ENCODE results near the gene FBLN1. TPM values are rescaled to one million over a fixed set of nuclear protein-coding genes. Genes with fewer than 3 reads are reported as not detected.

Gene FBLN1
- total RNA-seq, 1 experiment from 2014 or later: 28.6 TPM

GRCh38 chr22:45485261-45485660, 17.4 kb upstream of the FBLN1 start:
- Mint-ChIP-seq H3K4me3 (ENCODE audit: low read depth, unreplicated experiment) (no peak overlapping the region), H3K9me3 (ENCODE audit: low read depth, unreplicated experiment) (peaks cover 12% of the 10 kb centered on the region), H3K27ac (ENCODE audit: unreplicated experiment) (no peak overlapping the region), H3K4me1 (ENCODE audit: low read depth, unreplicated experiment) (peaks cover 15% of the 10 kb centered on the region), H3K27me3 (ENCODE audit: unreplicated experiment) (no peaks in the 10 kb centered on the region), H3K36me3 (ENCODE audit: insufficient read depth, unreplicated experiment) (no peaks in the 10 kb centered on the region)
- CTCF ChIA-PET: no interaction called here
- intact Hi-C loops (cut with micrococcal nuclease; ENCODE audit: unreplicated experiment): no loop called here
- TF ChIP-seq CTCF (IDR thresholded peaks at IDR 0.05; ENCODE audit: unreplicated experiment): no peak
- BruUV-seq (replicated peaks): no TSS peak
- no peak for DNase-seq

- H3K36me3 Mint-ChIP-seq (ENCODE audit: insufficient read depth, unreplicated experiment): no peaks in the 10 kb centered on the region
- no peak overlapping the region for H3K27ac Mint-ChIP-seq (ENCODE audit: unreplicated experiment)
- peaks cover 6% of the 10 kb centered on the region for H3K4me1 Mint-ChIP-seq (ENCODE audit: low read depth, unreplicated experiment)
- TF ChIP-seq CTCF (IDR thresholded peaks at IDR 0.05; ENCODE audit: unreplicated experiment): no peak
- H3K4me3 Mint-ChIP-seq (ENCODE audit: low read depth, unreplicated experiment): no peak overlapping the region
- BruUV-seq (replicated peaks): no TSS peak
- CTCF ChIA-PET: no interaction called here
- intact Hi-C loops (cut with micrococcal nuclease; ENCODE audit: unreplicated experiment): no loop called here
- peaks cover 7% of the 10 kb centered on the region for H3K9me3 Mint-ChIP-seq (ENCODE audit: low read depth, unreplicated experiment)
- peaks cover 18% of the 10 kb centered on the region for H3K27me3 Mint-ChIP-seq (ENCODE audit: unreplicated experiment)
- DNase-seq: no peak
Observed at GRCh38 chr22:45488764-45489370, 13.8 kb upstream of the FBLN1 start.

GRCh38 chr22:45490836-45491235, 11.8 kb upstream of the FBLN1 start:
- no TSS peak for BruUV-seq (replicated peaks)
- Mint-ChIP-seq H3K36me3 (ENCODE audit: insufficient read depth, unreplicated experiment) (no peaks in the 10 kb centered on the region), H3K27me3 (ENCODE audit: unreplicated experiment) (peaks cover 20% of the 10 kb centered on the region), H3K4me3 (ENCODE audit: low read depth, unreplicated experiment) (no peak overlapping the region), H3K27ac (ENCODE audit: unreplicated experiment) (no peak overlapping the region), H3K9me3 (ENCODE audit: low read depth, unreplicated experiment) (peaks cover 7% of the 10 kb centered on the region), H3K4me1 (ENCODE audit: low read depth, unreplicated experiment) (no peaks in the 10 kb centered on the region)
- no peak for DNase-seq
- no peak for TF ChIP-seq CTCF (IDR thresholded peaks at IDR 0.05; ENCODE audit: unreplicated experiment)
- intact Hi-C loops (cut with micrococcal nuclease; ENCODE audit: unreplicated experiment): no loop called here
- CTCF ChIA-PET: no interaction called here

- no peak for TF ChIP-seq CTCF (IDR thresholded peaks at IDR 0.05; ENCODE audit: unreplicated experiment)
- DNase-seq: no peak
- Mint-ChIP-seq H3K27me3 (ENCODE audit: unreplicated experiment) (peaks cover 20% of the 10 kb centered on the region), H3K9me3 (ENCODE audit: low read depth, unreplicated experiment) (peaks cover 3% of the 10 kb centered on the region), H3K4me3 (ENCODE audit: low read depth, unreplicated experiment) (no peak overlapping the region), H3K36me3 (ENCODE audit: insufficient read depth, unreplicated experiment) (no peaks in the 10 kb centered on the region), H3K27ac (ENCODE audit: unreplicated experiment) (no peak overlapping the region), H3K4me1 (ENCODE audit: low read depth, unreplicated experiment) (no peaks in the 10 kb centered on the region)
- BruUV-seq (replicated peaks): no TSS peak
- CTCF ChIA-PET: no interaction called here
- intact Hi-C loops (cut with micrococcal nuclease; ENCODE audit: unreplicated experiment): no loop called here
Observed at GRCh38 chr22:45491841-45492240, 10.8 kb upstream of the FBLN1 start.
